ENCODE measurements around the gene FLNB. TPM values are rescaled to one million over a fixed set of nuclear protein-coding genes. Genes with fewer than 3 reads are reported as not detected.

The FLNB gene
- total RNA-seq, 4 donors from 2014 or later: 60.2 to 138 (median 96.2) TPM

DNA sequence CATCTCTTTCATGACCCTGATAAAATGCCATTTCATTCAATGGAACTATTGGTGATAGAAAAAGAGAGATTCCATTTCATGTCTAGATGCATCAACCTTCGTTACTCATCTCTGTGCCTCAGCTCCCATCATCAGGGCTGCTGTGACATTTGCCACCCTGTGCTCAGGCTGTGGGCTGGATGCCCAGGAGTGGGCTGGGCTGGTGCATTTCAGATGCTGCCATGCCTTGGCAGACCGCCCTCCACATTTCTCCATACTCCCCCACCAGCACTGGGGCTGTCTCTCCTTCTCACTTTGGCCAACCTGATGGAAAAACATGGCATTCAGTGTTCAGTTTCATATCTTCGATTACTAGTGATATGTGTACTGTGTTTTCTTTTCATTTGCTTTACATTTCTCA is 143.4 kb downstream of the FLNB start:
- Histone ChIP-seq H3K4me1 (peaks cover 0 to 24% (median 0%) of the 10 kb centered on the region in 3 donors), H3K9me3 (no peaks in the 10 kb centered on the region), H3K27ac (peak overlapping the region in 2 of 4 donors; percentile 29 to 45), H3K4me3 (no peak overlapping the region), H3K36me3 (peaks cover 0 to 100% of the 10 kb centered on the region in 2 donors), H3K27me3 (no peaks in the 10 kb centered on the region)
- TF ChIP-seq POLR2AphosphoS5 (IDR thresholded peaks at IDR 0.05) (peak; percentile 68), EP300 (IDR thresholded peaks at IDR 0.05) (no peak), CTCF (IDR thresholded peaks at IDR 0.05) (no peak), POLR2A (IDR thresholded peaks at IDR 0.05) (no peak)
- no peak for ATAC-seq
- 52 to 65% methylated on average over 3 of the region's 3 CpGs for WGBS, 2 donors (ENCODE audit: low coverage in 1 of 2)

DNA sequence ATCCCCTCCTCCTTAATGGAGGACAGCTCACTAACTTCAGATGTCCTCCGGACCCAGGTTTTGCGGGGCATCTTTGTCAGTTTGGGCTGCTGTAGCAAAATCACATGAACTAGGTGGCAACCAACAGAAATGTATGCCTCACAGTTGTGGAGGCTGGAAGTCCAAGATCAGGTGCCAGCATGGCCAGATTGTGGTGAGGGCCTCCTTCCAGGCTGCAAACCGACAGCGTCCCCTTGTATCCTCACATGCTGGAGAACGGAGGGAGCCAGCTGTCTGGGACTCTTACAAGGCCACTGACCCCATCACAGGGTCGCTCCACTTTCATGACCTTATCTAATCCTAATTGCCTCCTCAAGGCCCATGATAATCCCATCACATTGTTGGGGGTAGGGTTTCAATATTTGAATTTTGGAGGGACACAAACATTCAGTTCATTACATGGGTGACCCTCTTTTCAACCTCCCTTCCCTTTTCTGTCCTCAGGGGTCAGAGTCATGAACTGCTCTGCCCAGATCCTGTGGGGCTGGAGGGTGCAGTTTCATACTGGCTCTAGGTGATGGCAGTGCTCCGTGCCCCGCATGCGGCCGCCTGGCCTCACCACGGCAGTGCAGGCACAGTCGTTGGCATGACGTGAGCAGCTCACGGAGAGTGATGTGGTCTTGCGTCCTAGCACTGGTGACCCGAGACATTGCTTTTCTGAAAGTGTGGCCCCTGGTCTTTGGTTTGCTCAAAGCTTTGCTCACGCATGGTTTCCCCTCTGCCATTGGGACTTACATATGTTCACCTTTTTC is 144.2 kb downstream of the FLNB start:
- peak overlapping the region in 2 of 4 donors; percentile 29 to 45 for H3K27ac ChIP-seq
- ATAC-seq: no peak
- TF ChIP-seq CTCF (IDR thresholded peaks at IDR 0.05): no peak
- TF ChIP-seq POLR2A (IDR thresholded peaks at IDR 0.05): no peak
- no peak for TF ChIP-seq EP300 (IDR thresholded peaks at IDR 0.05)
- TF ChIP-seq POLR2AphosphoS5 (IDR thresholded peaks at IDR 0.05): no peak
- H3K9me3 ChIP-seq: no peaks in the 10 kb centered on the region
- H3K4me1 ChIP-seq: peaks cover 0 to 32% (median 0%) of the 10 kb centered on the region in 3 donors
- no peaks in the 10 kb centered on the region for H3K27me3 ChIP-seq
- peaks cover 0 to 100% of the 10 kb centered on the region in 2 donors for H3K36me3 ChIP-seq
- H3K4me3 ChIP-seq: no peak overlapping the region
- WGBS, 2 donors (ENCODE audit: low coverage in 1 of 2): 89% methylated on average over 3 to 13 of the region's 17 CpGs

DNA sequence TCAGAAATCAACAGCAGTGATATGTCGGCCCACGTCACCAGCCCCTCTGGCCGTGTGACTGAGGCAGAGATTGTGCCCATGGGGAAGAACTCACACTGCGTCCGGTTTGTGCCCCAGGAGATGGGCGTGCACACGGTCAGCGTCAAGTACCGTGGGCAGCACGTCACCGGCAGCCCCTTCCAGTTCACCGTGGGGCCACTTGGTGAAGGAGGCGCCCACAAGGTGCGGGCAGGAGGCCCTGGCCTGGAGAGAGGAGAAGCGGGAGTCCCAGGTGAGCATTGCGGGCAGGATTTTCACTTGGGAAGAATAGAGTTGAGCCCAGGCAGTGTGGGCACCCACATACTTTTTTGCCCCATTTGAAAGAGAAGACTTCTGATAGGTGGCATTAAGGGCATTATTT is 145.1 kb downstream of the FLNB start:
- Histone ChIP-seq H3K36me3 (peaks cover 0 to 100% of the 10 kb centered on the region in 2 donors), H3K27me3 (no peaks in the 10 kb centered on the region), H3K4me3 (no peak overlapping the region), H3K9me3 (no peaks in the 10 kb centered on the region), H3K27ac (peak overlapping the region in 1 of 4 donors; percentile 19), H3K4me1 (peaks cover 0 to 39% (median 0%) of the 10 kb centered on the region in 3 donors)
- no peak for ATAC-seq
- TF ChIP-seq POLR2A (IDR thresholded peaks at IDR 0.05) (no peak), EP300 (IDR thresholded peaks at IDR 0.05) (no peak), CTCF (IDR thresholded peaks at IDR 0.05) (no peak), POLR2AphosphoS5 (IDR thresholded peaks at IDR 0.05) (no peak)
- WGBS, 2 donors (ENCODE audit: low coverage in 1 of 2): 86% methylated on average over 1 of the region's 16 CpGs; no CpG with 5 or more reads in 1 of the 2 donors

DNA sequence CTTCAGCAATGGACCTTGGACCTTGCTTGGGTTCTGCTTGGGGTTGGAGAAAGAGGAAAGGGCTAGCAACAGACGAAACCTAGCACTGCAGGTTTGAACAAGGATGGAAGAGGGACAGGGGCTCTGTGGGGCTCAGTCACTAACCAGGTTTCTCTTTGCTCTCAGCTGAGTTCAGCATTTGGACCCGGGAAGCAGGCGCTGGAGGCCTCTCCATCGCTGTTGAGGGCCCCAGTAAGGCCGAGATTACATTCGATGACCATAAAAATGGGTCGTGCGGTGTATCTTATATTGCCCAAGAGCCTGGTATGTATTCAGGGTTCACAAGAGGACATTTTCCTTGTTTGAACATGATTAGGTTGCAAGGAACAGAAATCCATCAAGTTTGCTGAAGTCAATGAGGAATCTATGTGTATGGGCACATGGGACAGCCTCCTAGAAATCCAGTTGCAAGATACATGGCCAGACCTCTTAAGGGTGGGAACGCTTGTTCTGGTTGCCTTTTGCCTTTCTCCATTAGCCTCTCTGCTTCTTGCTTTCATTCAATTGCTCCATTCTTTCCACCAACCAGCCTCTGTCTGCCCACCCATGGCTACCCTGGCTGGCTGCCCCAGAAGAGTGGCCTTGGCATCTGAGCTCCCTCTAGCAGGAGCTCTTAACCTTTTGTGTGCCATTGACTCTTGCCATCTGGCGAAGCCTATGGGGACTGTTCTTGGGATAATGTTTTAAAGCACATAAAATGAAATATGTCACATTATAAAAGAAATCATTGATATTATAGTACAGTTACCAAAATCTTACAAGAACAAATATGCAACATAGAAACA is 146.6 kb downstream of the FLNB start:
- H3K4me1 ChIP-seq: peaks cover 0 to 49% (median 0%) of the 10 kb centered on the region in 3 donors
- H3K27ac ChIP-seq: no peak overlapping the region
- H3K27me3 ChIP-seq: no peaks in the 10 kb centered on the region
- H3K9me3 ChIP-seq: no peaks in the 10 kb centered on the region
- no peak for ATAC-seq
- WGBS, 2 donors (ENCODE audit: low coverage in 1 of 2): 91 to 100% methylated on average over 2 to 10 of the region's 10 CpGs
- H3K36me3 ChIP-seq: peaks cover 0 to 100% of the 10 kb centered on the region in 2 donors
- TF ChIP-seq POLR2AphosphoS5 (IDR thresholded peaks at IDR 0.05): no peak
- no peak for TF ChIP-seq EP300 (IDR thresholded peaks at IDR 0.05)
- no peak for TF ChIP-seq POLR2A (IDR thresholded peaks at IDR 0.05)
- no peak for TF ChIP-seq CTCF (IDR thresholded peaks at IDR 0.05)
- no peak overlapping the region for H3K4me3 ChIP-seq
